Gastroesophageal sphincter (tissue), 3 donors: ENCODE measurements around the gene BRD4.

Source experiments
- CTCF ChIP-seq, 4 experiments: fragments of 200-600 bp in 2 of 4; fragments of 450-650 bp in 2 of 4; sonication (generic) in 1 of 4; IDR thresholded peaks; one replicate each; pipeline ENCODE4 v1.5.1; 2017 to 2019; ENCODE audit warnings: antibody characterized with exemption in 4 of 4, mild to moderate bottlenecking in 2 of 4, moderate library complexity in 2 of 4
- EP300 ChIP-seq: sonication (generic); formaldehyde crosslinking; IDR thresholded peaks from one replicate; pipeline ENCODE4 v1.6.1; 2017; ENCODE audit warnings: antibody characterized with exemption, mild to moderate bottlenecking
- POLR2A ChIP-seq, 2 donors: fragments of 450-650 bp; IDR thresholded peaks; one replicate each; pipeline ENCODE4 v1.6.1; 2017; ENCODE audit warnings: antibody characterized with exemption in 2 of 2, mild to moderate bottlenecking in 2 of 2, moderate library complexity in 1 of 2

DNA sequence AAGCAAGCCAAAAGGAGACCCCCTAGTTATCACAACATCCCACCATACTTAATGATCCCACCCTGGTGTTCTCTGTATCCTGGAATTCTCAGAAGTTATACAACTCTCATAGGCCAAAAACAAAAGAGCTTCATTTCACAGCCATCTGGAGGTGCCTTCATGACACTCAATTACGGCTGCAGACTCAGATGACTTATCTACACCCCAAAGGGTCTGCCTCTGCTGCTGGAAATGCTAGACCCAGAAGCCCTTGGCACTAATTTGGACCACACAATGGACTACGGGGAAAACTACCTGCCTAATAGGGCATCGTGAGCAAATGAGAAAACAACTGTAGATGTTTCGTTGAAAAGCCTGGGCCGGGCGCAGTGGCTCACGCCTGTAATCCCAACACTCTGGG, 40.2 kb downstream of the BRD4 start:
- TF ChIP-seq CTCF (IDR thresholded peaks at IDR 0.05): no peak
- TF ChIP-seq EP300: no peak
- TF ChIP-seq POLR2A (IDR thresholded peaks at IDR 0.05): no peak
